Endothelial cell of umbilical vein (primary cell): ENCODE results near the gene CARD19. TPM values are rescaled to one million over a fixed set of nuclear protein-coding genes. Genes with fewer than 3 reads are reported as not detected.

Source experiments
- BruUV-seq: library from RNA; stranded (reverse); fragments of 400-500 nt; replicated peaks from 2 replicates; lab custom pipeline; 2021; lab: Mats Ljungman, UMichigan
- CTCF ChIA-PET: fragments of 300-600, 350-600 bp; sonication (Branson Sonifier 250); formaldehyde crosslinking; loops from one replicate; lab custom pipeline; 2021; ENCODE audit warnings: antibody characterized with exemption, inconsistent platforms; lab: Charles Lee
- POLR2A ChIA-PET: fragments of 300-600, 350-600 bp; sonication (Branson Sonifier 250); formaldehyde crosslinking; loops from one replicate; lab custom pipeline; 2021; ENCODE audit warnings: antibody characterized with exemption, inconsistent platforms; lab: Charles Lee
- DNase-seq: peaks from one replicate; pipeline ENCODE4 v3.0.0-alpha.2; 2011; ENCODE audit warnings: low read depth, low spot score
- FAIRE-seq: peaks from 2 replicates; lab custom pipeline; 2011; peaks lifted over from hg19 to GRCh38; lab: Jason Lieb, UNC
- H2AFZ ChIP-seq: 2 replicates; pipeline ENCODE4 v1.6.0; 2012; ENCODE audit warnings: low read depth, low read length, control low read depth, inconsistent platforms
- H3K27ac ChIP-seq: 2 replicates; pipeline ENCODE4 v1.5.1; 2011; ENCODE audit warnings: low read depth, mild to moderate bottlenecking, control low read depth, low read length, moderate library complexity; ENCODE audit not compliant: insufficient read depth
- H3K27me3 ChIP-seq, 2 experiments: 2 replicates each; pipeline versions ENCODE4 v1.6.0 to v1.6.1; 2011; ENCODE audit warnings: low read length in 2 of 2, mixed read lengths in 1 of 2; ENCODE audit not compliant: control insufficient read depth in 2 of 2, insufficient read depth in 2 of 2
- H3K36me3 ChIP-seq, 2 experiments: 2 replicates in 1 of 2; 3 replicates in 1 of 2; pipeline ENCODE4 v1.5.1; 2011; ENCODE audit warnings: low read length in 2 of 2, mild to moderate bottlenecking in 1 of 2, moderate library complexity in 1 of 2; ENCODE audit not compliant: control insufficient read depth in 2 of 2, insufficient read depth in 2 of 2; ENCODE audit errors: extremely low read depth in 1 of 2
- H3K4me1 ChIP-seq: 3 replicates; pipeline ENCODE4 v1.5.1; 2011; ENCODE audit warnings: mild to moderate bottlenecking, low read length; ENCODE audit not compliant: control insufficient read depth, insufficient read depth; ENCODE audit errors: extremely low read depth
- H3K4me2 ChIP-seq: 2 replicates; pipeline ENCODE4 v1.6.1; 2011; ENCODE audit warnings: low read length, control low read depth, mixed read lengths; ENCODE audit not compliant: insufficient read depth
- H3K4me3 ChIP-seq, 3 experiments: fragments of 200-600 bp in 1 of 3; sonication (generic), shearing (Covaris generic) in 1 of 3; replicated peaks in 1 of 3; 2 replicates each; pipeline ENCODE4 v1.5.1; 2011 to 2016; ENCODE audit warnings: control low read depth in 3 of 3, low read length in 3 of 3, mild to moderate bottlenecking in 2 of 3, inconsistent platforms in 1 of 3, low read depth in 1 of 3, moderate library complexity in 1 of 3; ENCODE audit not compliant: insufficient read depth in 1 of 3
- H3K79me2 ChIP-seq: 2 replicates; pipeline ENCODE4 v1.6.0; 2012; ENCODE audit warnings: low read length, inconsistent platforms; ENCODE audit not compliant: control insufficient read depth, insufficient read depth
- H3K9ac ChIP-seq: replicated peaks from 2 replicates; pipeline ENCODE3; 2011; ENCODE audit warnings: low read length, control low read depth; ENCODE audit not compliant: insufficient read depth; ENCODE audit errors: extremely low read depth
- H3K9me1 ChIP-seq: replicated peaks from 3 replicates; pipeline ENCODE4 v1.6.0; 2011; ENCODE audit warnings: mild to moderate bottlenecking, low read length; ENCODE audit not compliant: control insufficient read depth, insufficient read depth; ENCODE audit errors: extremely low read depth
- H3K9me3 ChIP-seq: replicated peaks from 2 replicates; pipeline ENCODE4 v1.5.1; 2012; ENCODE audit warnings: low read length, inconsistent platforms; ENCODE audit not compliant: control insufficient read depth, insufficient read depth
- H4K20me1 ChIP-seq: replicated peaks from 2 replicates; pipeline ENCODE3; 2011; ENCODE audit warnings: mild to moderate bottlenecking, low read length; ENCODE audit not compliant: control insufficient read depth, insufficient read depth; ENCODE audit errors: extremely low read depth
- EZH2 ChIP-seq: IDR thresholded peaks from 2 replicates; pipeline ENCODE4 v1.6.1; 2012; ENCODE audit warnings: borderline replicate concordance, low read depth, mild to moderate bottlenecking, moderate library complexity, low read length, inconsistent platforms; ENCODE audit not compliant: severe bottlenecking
- FOS ChIP-seq: IDR thresholded peaks from 2 replicates; pipeline ENCODE4 v1.6.1; 2011; ENCODE audit warnings: mild to moderate bottlenecking, low read length, moderate library complexity, borderline replicate concordance; ENCODE audit not compliant: insufficient read depth
- GATA2 ChIP-seq: IDR thresholded peaks from 2 replicates; pipeline ENCODE4 v1.7.0; 2011; ENCODE audit warnings: low read depth, mild to moderate bottlenecking, moderate library complexity, mixed read lengths, low read length; ENCODE audit not compliant: insufficient read length, insufficient read depth
- JUN ChIP-seq: IDR thresholded peaks from 2 replicates; pipeline ENCODE4 v1.6.1; 2011; ENCODE audit warnings: borderline replicate concordance, low read depth; ENCODE audit not compliant: insufficient read length, insufficient read depth
- MYC ChIP-seq: IDR thresholded peaks from one replicate; pipeline ENCODE4 v1.6.1; 2011; ENCODE audit warnings: mild to moderate bottlenecking, low read depth, low read length
- POLR2A ChIP-seq: IDR thresholded peaks from 2 replicates; pipeline ENCODE4 v1.6.1; 2012; ENCODE audit warnings: low read depth, mild to moderate bottlenecking, control low read depth, low read length
- POLR2AphosphoS5 ChIP-seq: IDR thresholded peaks from 2 replicates; pipeline ENCODE4 v1.6.1; 2012; ENCODE audit warnings: low read depth, mild to moderate bottlenecking, control low read depth, low read length, moderate library complexity; ENCODE audit not compliant: insufficient read depth
- dilution Hi-C: fragments of 300-500 bp; cut with MboI; formaldehyde crosslinking; loops from one replicate; pipeline ENCODE4 v1.15.0; 2019; ENCODE audit warnings: low sequenced_read_pairs; ENCODE audit not compliant: extremely low pct_ligation_motif_present
- intact Hi-C: fragments of 100-400 bp; cut with micrococcal nuclease; formaldehyde crosslinking; loops from one replicate; pipeline ENCODE4 v1.10.0; 2022
- polyA plus RNA-seq, 4 experiments: library from polyadenylated mRNA; depleted of rRNA in 3 of 4; stranded (reverse) in 3 of 4; unstranded in 1 of 4; fragments of >200 nt; gene quantifications; 2 replicates each; pipeline versions ENCODE4 v1.2.1 to v1.2.3, GENCODE V29; 2011 to 2012; ENCODE audit warnings: missing spikeins in 1 of 4
- total RNA-seq: library from RNA; stranded (reverse); gene quantifications from 2 replicates; pipeline ENCODE4 v1.2.3, GENCODE V29; 2021
- TF ChIP-seq, protein P1 (sequence below), 2 donors: IDR thresholded peaks; 1 replicate in 1 of 2; 2 replicates in 1 of 2; pipeline ENCODE4 v1.5.1; 2011; ENCODE audit warnings: low read length in 2 of 2, mild to moderate bottlenecking in 2 of 2, moderate library complexity in 2 of 2, control low read depth in 1 of 2, inconsistent platforms in 1 of 2, low read depth in 1 of 2; ENCODE audit not compliant: insufficient read depth in 1 of 2; ENCODE audit errors: extremely low read depth in 1 of 2
- TF ChIP-seq, protein P2 (sequence below): IDR thresholded peaks from 2 replicates; pipeline ENCODE4 v1.6.1; 2011; ENCODE audit not compliant: insufficient read depth, insufficient read length

CARD19 gene
- total and polyA plus RNA-seq, 2 donors (not counting 3 experiments of a cell fraction or from before 2014, with no cell fraction given): 45.7 to 148 TPM

DNA sequence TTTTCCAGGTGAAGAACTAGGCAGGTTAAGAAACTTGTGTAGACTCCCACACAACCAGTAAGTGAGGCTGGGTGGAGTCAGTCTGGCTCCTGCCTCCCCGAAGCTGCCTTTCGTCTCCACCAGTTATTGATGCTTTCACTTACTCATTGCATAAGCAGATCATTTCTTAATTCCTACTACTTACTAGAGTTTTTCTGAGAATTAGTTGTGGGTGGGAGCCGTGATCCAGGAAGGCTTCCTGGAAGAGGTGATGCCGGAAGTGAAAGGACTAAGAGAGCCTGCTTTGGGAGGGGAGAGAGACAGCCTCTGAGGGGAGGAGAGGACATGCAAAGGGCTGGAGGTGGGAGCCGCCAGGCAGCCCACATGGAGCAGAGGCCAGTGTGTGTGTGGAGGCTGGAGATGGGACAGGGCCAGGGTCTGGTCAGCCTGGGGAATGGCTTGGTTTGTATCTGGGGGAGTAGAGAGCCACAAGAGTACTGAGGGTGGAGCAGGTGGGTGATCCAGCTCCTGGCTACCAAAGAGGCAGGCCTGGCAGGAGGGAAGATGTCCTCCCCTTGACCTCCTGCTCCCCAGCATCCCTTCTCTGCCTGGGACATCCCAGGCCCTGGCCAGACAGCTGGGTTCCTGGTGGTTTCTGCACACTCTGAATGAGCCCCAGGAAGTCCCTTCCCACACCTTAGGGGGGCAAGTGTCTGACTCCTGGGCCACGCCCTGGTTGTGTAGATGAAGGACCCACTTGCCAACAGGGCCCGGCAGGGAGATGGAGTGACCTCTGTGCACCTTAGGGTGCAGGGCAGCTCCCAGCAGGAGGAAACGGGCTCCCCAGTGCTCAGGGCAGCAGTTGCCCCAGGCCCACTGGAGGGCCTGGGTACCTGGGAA, 12.2 kb upstream of the CARD19 start:
- BruUV-seq: no TSS peak
- DNase-seq (no peak), FAIRE-seq (no peak)
- H3K9ac ChIP-seq: no peak overlapping the region
- TF ChIP-seq GATA2 (no peak), POLR2AphosphoS5 (no peak), MYC (no peak), FOS (no peak), JUN (no peak), EZH2 (no peak), POLR2A (no peak)
- TF ChIP-seq, protein P1, sequence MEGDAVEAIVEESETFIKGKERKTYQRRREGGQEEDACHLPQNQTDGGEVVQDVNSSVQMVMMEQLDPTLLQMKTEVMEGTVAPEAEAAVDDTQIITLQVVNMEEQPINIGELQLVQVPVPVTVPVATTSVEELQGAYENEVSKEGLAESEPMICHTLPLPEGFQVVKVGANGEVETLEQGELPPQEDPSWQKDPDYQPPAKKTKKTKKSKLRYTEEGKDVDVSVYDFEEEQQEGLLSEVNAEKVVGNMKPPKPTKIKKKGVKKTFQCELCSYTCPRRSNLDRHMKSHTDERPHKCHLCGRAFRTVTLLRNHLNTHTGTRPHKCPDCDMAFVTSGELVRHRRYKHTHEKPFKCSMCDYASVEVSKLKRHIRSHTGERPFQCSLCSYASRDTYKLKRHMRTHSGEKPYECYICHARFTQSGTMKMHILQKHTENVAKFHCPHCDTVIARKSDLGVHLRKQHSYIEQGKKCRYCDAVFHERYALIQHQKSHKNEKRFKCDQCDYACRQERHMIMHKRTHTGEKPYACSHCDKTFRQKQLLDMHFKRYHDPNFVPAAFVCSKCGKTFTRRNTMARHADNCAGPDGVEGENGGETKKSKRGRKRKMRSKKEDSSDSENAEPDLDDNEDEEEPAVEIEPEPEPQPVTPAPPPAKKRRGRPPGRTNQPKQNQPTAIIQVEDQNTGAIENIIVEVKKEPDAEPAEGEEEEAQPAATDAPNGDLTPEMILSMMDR (IDR thresholded peaks at IDR 0.05; ENCODE audit: extremely low read depth in 1 of 2, insufficient read depth in 1 of 2, low read depth in 1 of 2, low read length in 2 of 2): no peak
- TF ChIP-seq, protein P2, sequence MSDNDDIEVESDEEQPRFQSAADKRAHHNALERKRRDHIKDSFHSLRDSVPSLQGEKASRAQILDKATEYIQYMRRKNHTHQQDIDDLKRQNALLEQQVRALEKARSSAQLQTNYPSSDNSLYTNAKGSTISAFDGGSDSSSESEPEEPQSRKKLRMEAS: no peak
- H3K9me3 ChIP-seq: no peaks in the 10 kb centered on the region
- no peaks in the 10 kb centered on the region for H3K79me2 ChIP-seq
- no peaks in the 10 kb centered on the region for H3K4me1 ChIP-seq
- H2AFZ ChIP-seq: no peak overlapping the region
- dilution Hi-C loops: no loop called here
- no peaks in the 10 kb centered on the region for H3K27me3 ChIP-seq
- no peaks in the 10 kb centered on the region for H4K20me1 ChIP-seq
- intact Hi-C loops: no loop called here
- no peak overlapping the region for H3K4me2 ChIP-seq
- no peaks in the 10 kb centered on the region for H3K36me3 ChIP-seq
- CTCF ChIA-PET: no interaction called here
- H3K4me3 ChIP-seq: no peak overlapping the region
- no peaks in the 10 kb centered on the region for H3K9me1 ChIP-seq
- POLR2A ChIA-PET: no interaction called here
- no peak overlapping the region for H3K27ac ChIP-seq
